Measurements from ENCODE around the gene MAGEB17.
"Not testable (repeated sequence)": the region's sequence is repeated elsewhere in the genome, so short reads cannot be mapped to it uniquely, and the experiment has no call there.

MAGEB17 gene

DNA sequence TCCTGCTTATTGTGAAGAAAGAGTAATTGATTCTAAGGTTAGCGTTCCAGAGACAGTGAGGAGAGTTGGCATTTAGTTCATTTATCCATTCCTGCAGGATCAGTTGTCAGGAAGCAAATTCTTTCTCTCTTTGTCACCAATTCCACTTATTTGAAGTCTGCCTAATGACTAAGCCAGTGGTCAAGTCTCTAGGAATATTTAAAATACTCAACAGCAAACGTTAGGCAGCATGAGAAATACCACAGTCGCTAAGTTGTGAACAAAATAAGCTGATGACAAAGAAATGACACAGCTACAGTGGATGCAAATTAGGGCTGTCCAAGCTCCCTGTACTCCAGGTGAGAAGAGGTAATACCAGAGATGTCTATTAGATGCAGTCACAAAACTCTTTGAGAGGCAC is 6.6 kb upstream of the MAGEB17 start:
- DNase-seq, result no peak

DNA sequence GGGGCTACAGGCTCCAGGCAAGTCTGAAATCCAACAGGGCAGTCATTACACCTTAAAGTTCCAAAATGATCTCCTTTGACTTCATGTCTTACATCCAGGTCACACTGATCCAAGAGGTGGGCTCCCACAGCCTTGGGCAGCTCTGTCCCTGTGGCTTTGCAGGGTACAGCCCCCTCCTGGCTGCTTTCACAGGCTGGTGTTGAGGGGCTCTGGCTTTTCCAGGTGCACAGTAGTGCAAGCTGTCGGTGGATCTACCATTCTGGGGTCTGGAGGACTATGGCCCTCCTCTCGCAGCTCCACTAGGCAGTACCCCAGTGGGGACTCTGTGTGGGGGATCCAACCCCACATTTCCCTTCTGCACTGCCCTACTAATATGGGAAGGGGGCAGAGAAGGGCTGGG is 6.1 kb upstream of the MAGEB17 start:
- DNase-seq, result not testable (repeated sequence)

DNA sequence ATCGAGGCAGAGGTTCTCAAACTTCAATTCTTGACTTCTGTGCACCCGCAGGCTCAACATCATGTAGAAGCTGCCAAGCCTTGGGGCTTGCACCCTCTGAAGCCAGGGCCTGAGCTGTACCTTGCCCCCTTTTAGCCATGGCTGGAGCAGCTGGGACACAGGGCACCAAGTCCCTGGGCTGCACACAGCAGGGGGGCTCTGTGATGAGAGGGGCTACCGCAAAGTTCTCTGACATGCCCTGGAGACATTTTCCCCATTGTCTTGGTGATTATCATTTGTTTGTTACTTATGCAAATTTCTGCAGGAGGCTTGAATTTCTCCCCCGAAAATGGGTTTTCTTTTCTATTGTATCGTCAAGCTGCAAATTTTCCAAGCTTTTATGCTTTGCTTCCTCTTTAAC is 4.9 kb upstream of the MAGEB17 start:
- DNase-seq, result no peak

DNA sequence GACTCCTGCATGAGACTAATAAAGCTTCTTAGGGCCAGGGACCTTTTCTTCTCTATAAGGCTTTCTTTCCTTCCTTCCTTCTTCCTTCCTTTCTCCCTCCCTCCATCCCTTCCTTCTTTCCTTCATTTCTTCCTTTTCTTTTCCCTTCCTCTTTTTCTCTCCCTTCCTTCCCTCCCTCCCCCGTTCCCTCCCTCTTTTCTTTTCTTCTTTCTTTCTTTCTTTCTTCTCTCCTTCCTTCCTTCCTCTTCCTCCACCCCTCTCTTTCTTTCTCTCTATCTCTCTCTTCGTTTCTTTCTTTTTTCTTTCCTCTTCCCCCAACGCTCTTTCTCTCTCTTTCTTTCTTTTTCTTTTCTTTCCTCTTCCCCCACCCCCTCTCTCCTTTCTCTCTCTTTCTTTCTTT is 2.5 kb upstream of the MAGEB17 start:
- DNase-seq, result no peak

DNA sequence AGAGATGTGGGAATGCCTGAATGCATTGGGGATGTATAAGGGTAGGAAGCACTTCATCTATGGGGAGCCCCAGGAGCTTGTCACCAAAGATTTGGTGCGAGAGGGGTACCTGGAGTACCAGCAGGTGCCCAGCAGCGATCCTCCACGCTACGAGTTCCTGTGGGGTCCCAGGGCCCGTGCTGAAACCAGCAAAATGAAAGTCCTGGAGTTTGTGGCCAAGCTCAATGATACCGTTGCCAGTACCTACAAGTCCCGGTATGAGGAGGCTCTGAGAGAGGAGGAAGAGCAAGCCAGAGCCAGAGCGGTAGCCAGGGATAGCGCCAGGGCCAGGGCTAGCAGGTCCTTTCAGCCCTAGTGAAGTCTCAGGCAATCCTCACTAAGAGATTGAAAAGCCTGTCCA is 3.8 kb downstream of the MAGEB17 start:
- no peak for DNase-seq

DNA sequence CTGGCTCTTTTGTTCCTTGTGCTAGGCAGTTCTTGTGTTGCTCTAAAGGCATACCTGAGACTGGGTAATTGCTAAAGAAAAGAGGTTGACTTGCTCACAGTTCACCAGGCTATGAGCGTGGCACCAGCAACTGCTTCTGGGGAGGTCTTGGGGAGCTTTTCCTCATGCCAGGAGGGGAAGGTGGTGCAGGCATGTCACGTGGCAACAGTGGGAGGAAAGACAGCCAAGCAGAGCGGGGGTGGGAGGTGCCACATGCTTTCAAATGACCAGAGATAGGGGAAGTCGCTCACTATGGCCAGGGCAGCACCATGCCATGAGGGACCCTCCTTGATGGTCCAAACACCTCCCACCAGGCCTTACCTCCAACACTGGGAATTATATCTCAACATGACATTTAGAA is 4.7 kb downstream of the MAGEB17 start:
- DNase-seq, result no peak

DNA sequence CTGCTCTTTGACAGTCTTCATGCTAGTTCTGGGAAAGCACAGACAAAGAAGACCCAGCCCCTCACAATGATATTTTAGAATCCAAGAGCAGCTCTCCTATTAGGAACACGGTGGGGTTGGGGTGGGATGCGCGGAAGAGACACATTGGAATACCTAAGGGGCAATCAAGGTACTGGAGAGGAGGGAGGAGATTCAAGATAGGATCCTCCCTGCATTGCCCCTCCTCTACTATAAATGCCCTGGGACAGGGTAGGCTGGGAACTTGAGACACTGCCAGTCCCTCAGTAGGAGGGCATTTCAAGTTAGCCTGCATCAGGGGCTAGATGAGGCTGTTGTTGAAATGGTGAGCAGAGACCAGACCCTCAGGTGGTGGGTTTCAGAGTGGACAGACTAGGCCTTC is 5.1 kb downstream of the MAGEB17 start:
- DNase-seq, result no peak

DNA sequence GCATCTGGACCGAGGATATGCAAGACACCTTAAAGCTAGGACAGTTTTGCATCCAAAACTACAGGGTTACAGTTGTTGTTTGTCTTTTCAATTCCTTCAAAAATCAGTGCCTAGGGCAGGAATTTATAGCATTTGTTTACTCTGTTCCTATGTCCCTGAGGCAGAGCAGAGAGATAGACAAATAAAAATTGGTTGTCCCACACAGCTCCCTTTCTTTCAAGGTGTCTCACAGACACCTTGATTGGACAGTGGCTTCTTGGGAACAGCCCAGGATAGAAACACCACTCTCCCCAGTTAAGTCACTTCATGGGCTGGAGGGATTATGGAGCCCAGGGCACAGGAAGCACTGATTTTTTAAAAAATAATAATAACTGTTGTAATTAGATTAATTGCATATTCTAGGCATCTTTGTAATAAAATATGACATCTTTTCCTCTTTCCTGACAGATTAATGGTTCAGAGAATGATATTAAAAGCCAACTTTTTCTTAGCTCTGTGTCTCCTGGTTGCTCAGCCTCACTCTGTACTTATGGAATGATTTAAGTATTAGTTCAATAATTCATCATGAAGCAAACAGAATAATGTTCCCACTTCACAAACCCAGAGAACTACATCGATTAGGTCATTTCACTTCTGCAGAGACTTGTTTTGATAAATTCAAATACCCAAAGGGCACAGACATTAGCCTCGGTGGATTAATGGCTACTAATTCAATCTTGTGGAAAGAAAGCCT is 8.2 kb downstream of the MAGEB17 start:
- no peak for DNase-seq

DNA sequence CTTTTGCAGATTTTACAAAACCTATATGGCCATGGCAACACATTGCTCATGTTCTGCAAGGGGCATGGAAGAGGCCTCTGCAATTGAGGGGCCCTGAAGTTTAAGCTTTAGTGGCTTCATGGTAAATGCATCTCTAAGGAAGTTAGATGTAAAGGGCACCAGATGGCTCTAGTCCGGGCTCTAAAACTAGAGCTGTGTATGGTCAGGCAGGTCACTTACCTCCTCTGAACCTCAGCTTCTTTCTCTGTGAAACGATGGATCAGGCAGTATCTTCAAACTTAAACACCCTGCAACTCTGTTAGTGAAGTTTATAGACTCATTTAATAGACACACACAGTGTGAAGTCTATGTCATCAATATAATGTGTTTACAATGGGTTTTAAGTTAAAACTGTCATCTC is 10.0 kb downstream of the MAGEB17 start:
- no peak for DNase-seq

DNA sequence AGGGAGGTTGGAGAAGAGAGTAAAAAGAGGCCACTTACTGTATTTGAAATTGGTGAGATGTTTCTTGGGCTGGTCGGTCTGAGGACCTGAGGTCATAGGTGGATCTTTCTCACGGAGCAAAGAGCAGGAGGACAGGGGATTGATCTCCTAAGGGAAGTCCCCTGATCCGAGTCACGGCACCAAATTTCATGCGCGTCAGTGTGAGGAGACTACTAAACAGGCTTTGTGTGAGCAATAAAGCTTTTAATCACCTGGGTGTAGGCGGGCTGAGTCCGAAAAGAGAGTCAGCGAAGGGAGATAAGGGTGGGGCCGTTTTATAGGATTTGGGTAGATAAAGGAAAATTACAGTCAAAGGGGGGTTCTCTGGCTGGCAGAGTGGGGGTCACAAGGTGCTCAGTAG is 16.6 kb downstream of the MAGEB17 start:
- DNase-seq, result not testable (repeated sequence)

DNA sequence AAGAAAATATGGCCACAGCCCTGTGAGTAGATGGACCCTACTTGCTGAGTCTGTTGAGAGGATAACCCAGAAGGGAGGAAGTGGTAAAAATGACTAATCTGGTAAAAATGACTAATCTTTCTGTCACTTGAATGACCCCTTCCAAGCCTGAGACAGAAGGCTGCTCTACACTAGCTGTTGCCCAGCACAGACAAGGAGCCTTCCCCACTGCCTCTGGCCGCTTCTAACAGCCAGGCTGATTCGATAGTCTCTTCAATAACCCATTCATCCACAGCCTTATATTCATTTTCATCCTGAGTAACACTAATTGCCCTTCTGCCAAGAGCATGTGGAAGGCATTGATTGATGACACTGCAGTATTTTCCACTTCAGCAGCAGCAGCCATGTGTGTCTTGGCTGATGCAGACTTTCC is 18.4 kb downstream of the MAGEB17 start:
- DNase-seq, result peak; percentile 16 to 71 (median 23)

DNA sequence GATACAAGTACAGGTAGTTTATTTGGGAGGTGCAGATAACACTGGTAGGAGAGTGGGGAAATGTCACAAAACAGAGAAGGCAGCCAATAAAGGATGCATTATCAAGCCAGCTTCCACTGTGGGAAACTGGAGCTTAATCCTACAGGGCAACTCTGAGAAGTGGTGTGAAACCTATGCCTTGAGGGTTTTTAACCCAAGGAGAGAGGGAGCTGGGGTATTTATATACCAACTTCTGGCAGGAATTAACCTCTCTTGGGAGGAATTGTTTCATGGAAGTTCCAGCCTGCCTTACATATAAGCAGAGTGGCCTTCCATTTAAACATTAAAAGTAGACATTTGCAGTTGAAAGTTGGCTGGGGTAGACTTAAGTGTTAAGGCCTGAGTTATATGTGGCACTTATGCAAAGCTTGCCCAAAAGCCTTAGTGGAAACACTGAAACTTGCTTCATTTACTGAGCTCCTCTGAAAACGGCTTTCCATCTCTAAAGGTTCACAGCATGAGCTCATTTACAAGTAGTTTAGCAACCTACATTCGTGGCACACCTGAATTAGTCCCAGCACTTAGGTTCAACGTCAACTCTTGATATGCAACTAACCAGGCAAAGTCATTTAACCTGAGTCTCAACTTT is 19.2 kb downstream of the MAGEB17 start:
- no peak for DNase-seq

DNA sequence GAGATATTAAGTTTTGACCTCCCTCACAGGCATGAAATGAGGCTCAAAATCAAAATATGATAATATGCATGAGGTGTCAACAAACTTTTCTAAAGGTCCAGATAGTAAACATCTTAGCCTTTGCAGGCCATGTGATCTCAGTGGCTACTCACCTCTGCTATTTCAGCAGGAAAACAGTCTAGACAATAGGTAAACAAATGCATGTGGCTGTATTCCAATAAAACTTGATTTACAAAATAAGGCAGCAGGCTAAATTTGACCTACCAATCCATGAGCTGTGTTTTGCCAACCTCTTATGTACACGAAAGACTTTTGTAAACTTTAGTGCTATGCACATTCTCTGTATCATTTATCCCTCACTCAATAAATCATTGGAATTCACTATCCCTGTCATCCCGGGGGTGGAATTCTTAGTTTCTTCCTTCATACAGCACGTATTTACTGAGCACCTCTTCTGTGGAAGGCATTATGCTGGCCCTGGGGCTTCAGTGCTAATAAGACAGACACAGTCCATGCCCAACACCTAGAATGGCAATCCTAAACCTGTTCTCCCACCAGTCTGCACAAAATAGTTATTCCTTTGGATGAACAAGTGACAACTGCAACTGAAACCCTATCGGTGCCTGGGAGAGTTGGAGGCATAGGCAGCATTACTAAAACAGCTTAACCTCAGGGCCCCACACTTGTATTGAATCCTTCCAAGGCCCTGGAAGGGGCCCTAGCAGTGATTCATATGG is 19.9 kb downstream of the MAGEB17 start:
- peak in 1 of 3 experiments; percentile 35 for DNase-seq

DNA sequence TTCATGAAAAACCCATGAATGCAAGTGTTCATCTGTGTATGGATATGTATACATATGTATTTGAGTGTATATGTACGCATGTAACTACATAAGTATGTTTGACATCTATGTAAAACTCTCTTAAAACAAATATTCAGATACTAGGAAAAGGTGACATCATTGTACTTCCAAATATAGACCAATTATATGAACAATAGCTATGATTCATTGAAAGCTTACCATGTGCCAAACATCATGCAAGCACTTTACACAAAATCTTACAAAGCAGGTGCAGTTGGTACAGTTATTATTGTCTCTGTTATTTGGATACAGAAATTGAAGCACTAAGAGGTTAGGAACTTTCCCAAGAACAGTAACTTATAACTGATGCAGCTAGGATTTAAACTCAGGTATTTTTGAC is 21.4 kb downstream of the MAGEB17 start:
- peak in 2 of 3 experiments; percentile 51 to 79 for DNase-seq

DNA sequence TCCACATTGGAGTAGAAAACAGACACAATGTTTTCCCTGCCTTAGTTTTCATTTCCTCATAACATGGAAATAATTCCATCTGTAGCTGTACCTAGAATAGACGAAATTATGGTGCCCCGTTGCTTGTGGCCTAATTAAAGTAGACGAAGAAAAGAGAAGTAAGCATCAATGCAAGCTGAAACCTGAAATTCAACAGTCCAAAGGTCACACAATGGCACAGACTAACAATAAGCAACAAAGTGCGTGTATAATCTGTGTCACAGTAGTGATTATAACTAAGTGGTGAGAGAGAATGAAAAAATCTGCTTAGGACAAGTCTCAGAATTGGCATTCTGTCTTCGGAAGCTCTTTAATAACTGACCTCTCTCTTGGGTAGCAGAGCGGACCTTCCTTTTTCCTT is 24.3 kb downstream of the MAGEB17 start:
- no peak for DNase-seq

DNA sequence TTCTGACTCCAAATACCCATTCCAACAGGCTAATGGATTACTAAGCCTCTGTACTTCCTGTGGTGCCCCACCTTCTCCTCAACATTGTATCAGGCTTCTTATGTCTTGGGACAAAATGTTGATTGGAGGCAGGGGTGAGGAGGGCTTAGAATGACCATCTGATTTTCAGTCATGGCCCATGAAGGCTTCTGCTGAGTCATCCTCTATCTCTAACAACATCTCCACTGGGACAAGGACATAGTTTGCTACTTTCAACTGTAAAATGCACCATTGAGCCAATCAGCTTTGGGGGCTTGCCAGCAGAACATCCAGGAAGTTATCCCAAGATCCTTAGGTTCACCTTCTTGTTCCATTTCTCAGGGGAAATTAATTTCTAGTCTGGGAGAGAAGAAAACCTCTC is 29.5 kb downstream of the MAGEB17 start:
- no peak for DNase-seq

DNA sequence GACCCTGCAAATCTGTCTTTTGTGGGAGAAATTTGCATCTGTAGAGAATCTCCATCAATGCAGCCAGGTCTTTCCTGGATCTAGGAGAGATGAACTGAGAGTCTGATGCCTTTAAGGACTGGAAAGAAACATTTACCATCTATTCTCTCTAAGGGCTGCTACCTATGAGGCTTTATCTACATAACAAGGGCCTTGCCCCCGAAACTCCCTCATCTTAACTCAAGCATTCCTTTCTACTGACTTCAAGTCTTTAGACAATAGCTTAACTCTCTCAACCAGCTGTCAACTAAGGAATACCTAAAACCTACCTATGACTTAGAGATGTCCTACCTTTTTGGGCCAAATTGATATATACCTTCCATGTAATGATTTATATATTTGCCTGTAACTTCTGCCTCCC is 32.1 kb downstream of the MAGEB17 start:
- DNase-seq, result no peak

DNA sequence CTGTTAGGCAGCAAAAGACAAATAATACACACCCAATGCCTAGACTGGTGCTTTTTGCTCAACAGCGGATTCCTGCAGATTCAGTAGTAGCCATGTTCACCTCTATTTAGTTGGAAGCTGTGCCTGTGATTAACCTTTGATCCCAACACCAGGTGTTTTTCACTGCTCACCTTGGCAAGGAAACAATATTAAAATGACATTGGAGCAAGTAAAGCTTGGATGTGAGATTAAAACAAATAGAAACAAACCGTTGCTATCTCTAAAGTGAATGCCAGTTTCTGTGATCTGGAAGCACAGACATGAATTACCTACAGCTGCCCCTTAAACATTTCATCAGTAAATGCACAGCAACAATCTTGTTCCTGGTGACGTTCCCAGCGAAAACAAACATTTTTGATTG is 35.7 kb downstream of the MAGEB17 start:
- DNase-seq, result peak in 1 of 3 experiments; percentile 16

DNA sequence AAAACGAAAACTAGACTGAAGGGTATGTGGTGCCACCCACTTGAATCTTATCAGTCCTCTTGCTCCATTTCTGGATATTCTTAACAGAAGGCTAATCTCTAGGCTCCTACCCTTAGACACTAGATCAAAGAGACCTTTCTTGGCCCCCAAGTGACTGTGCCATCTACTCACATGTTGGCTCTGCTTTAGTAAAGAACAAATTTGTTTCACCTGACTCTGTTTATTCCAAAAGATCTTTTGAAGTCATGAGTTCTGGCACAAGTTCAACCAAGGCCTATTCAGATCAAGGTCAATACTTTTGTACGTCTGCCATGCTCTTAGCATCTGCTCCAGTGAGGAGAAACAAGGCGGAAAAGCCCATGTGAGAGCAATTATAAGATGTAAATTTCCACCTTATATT is 37.3 kb downstream of the MAGEB17 start:
- no peak for DNase-seq

DNA sequence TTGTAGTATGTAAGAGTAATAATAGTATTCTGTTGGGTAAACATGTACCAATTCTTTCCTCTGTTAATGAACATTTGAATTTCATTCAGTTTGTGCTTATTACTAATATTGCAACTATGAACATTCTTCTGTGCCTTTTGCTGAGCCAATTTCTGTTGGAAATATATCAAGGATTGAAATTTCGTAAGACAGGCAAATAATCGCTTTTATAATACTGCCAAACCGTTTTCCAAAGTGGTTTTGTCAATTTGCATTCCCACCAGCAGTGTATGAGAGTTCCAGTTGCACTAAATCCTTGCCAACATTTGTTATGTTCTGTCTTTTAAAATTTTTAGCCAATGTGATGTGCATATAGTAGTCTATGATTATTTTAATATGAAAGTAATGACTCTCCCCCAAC is 38.6 kb downstream of the MAGEB17 start:
- DNase-seq, result no peak

DNA sequence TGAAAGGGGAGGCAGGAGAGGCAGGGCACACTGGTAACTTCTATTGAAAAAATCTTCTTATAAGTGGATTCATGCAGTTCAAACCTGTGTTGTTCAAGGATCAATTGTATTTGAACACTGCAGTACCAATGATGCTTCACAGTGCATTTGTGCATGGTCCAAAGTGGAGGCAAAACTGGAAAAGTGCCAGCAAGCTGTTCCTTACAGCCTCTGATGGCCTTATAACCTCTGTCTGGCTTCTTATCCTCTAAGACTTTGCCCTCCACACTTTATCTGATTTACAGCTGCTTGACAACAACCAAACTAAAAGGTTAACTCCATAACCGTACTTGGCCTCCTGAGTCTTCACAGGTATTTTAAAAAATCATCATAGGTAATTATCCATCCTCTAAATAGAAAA is 40.4 kb downstream of the MAGEB17 start:
- DNase-seq, result no peak

DNA sequence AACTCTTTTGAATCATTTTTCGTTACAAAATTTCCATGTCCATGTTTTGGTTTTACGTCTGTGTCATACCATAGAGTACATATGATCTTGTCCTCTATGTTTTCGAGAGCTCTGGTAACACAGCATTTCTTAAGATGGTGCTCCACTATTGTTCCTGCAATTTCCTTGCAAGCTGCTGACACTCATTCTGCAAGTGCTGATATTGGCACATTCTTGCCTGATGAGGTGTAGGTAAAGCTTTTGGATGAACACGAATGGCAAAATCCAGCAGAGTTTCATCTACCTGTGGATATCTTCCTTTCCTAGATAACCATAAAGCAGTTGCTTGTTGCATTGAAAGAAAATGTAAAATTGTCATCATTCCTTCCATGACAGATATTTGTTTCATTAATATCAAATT is 41.3 kb downstream of the MAGEB17 start:
- DNase-seq, result no peak

DNA sequence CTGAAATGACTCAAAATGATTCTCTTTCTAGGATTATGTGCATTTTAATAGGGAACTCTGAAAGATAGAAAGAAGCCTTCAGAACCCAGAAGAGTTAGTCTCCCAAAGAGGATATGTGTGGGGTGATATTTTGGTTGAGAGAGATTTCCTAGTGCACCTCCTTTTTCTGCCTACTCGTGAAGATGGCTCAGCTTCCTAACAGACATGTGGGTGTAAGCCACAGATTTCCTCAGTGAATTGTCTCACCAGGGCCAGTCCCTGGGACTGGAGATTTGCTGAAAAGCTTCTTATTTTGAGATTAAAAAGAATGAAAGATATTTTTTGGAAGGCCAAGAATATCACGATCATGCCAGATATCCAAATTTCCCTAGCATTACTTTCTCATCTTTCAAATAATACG is 42.8 kb downstream of the MAGEB17 start:
- no peak for DNase-seq

DNA sequence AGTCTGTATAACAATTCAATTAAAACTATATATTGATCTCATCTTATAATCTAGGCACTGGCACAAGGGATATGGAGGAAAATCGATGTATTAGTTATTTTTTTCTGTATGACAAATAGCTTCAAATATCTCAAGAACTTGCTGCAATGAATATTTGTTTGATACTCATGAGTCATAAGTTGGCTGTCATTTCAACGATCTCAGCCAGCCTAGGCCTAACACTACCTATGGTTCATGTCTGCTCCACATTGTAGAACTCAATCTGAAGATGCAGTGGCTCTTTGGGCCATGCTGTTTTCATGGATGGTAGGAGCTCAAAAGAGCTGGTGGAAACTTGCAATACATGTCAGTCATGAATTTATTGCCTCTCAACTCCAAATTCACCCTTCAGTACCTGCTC is 44.7 kb downstream of the MAGEB17 start:
- DNase-seq, result peak in 1 of 3 experiments; percentile 7
